ENCODE data around the gene AKAP8L. TPM values are rescaled to one million over a fixed set of nuclear protein-coding genes. Genes with fewer than 3 reads are reported as not detected.

Gene AKAP8L
- total RNA-seq, 4 donors from 2014 or later, result 122 to 272 (median 204) TPM

DNA sequence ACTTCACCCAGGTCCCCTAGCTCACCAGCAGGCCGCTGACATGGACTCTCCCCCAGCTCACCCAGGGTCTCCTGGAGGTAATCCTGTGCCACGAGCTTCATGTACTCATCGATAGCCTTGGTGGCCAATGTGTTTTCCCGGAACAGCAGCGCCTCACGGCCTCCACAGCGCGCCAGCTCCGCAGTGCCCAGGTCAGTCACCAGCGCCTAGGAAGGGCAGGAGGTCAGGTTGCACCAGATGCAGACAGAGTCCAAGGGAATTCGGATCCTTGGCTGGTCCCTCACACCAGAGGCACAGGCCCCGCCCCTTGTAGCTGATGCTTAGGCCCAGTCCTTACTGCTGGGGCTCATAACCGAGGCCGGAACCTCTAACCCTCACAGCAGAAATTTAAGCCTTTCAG is 37.7 kb upstream of the AKAP8L start:
- peaks cover 9% of the 10 kb centered on the region for H3K27me3 ChIP-seq

DNA sequence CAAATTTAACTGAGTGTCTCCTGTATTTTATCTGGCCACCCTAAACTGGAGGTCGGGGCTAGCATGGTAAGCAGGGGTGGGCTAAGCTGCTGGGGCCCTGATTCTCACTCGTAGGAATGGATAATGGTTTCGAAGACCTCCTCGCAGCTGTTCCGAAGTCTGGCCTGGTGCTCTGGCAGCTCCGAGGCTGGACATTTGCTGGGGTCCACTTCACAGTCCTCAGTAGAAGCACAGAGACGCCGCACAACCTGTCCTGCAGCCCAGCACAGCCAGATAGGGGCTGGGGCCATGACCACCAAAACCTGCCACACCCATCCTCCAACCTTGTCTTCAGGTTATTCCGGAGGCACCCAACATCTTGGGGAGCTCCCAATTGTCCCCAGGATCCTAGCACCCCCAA is 37.2 kb upstream of the AKAP8L start:
- DNase-seq, result no peak
- 87 to 91% methylated on average over 8 to 9 of the region's 9 CpGs for WGBS, 2 donors
- Histone ChIP-seq H3K27ac (no peak overlapping the region), H3K4me3 (replicated peaks in 1 of 3) (no peak overlapping the region), H3K9me3 (no peaks in the 10 kb centered on the region), H3K4me1 (peaks cover 9 to 28% of the 10 kb centered on the region in 2 donors), H3K27me3 (peaks cover 9% of the 10 kb centered on the region), H3K36me3 (no peaks in the 10 kb centered on the region)
- intact Hi-C loops (cut with DNase I), result no loop called here
- TF ChIP-seq, protein P1, sequence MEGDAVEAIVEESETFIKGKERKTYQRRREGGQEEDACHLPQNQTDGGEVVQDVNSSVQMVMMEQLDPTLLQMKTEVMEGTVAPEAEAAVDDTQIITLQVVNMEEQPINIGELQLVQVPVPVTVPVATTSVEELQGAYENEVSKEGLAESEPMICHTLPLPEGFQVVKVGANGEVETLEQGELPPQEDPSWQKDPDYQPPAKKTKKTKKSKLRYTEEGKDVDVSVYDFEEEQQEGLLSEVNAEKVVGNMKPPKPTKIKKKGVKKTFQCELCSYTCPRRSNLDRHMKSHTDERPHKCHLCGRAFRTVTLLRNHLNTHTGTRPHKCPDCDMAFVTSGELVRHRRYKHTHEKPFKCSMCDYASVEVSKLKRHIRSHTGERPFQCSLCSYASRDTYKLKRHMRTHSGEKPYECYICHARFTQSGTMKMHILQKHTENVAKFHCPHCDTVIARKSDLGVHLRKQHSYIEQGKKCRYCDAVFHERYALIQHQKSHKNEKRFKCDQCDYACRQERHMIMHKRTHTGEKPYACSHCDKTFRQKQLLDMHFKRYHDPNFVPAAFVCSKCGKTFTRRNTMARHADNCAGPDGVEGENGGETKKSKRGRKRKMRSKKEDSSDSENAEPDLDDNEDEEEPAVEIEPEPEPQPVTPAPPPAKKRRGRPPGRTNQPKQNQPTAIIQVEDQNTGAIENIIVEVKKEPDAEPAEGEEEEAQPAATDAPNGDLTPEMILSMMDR (IDR thresholded peaks at IDR 0.05), result no peak
- no peak for TF ChIP-seq POLR2A (IDR thresholded peaks at IDR 0.05)

More for the DNA sequence above, 37.7 kb upstream of the AKAP8L start:
- intact Hi-C loops (cut with DNase I), result no loop called here
- H3K36me3 ChIP-seq, result no peaks in the 10 kb centered on the region
- no peak overlapping the region for H3K4me3 ChIP-seq (replicated peaks in 1 of 3)
- peaks cover 9 to 28% of the 10 kb centered on the region in 2 donors for H3K4me1 ChIP-seq
- TF ChIP-seq, protein P1 (IDR thresholded peaks at IDR 0.05), result no peak
- no peak for TF ChIP-seq POLR2A (IDR thresholded peaks at IDR 0.05)
- WGBS, 2 donors, result 24 to 36% methylated on average over 8 of the region's 14 CpGs
- no peak overlapping the region for H3K27ac ChIP-seq
- no peak for DNase-seq
- no peaks in the 10 kb centered on the region for H3K9me3 ChIP-seq

DNA sequence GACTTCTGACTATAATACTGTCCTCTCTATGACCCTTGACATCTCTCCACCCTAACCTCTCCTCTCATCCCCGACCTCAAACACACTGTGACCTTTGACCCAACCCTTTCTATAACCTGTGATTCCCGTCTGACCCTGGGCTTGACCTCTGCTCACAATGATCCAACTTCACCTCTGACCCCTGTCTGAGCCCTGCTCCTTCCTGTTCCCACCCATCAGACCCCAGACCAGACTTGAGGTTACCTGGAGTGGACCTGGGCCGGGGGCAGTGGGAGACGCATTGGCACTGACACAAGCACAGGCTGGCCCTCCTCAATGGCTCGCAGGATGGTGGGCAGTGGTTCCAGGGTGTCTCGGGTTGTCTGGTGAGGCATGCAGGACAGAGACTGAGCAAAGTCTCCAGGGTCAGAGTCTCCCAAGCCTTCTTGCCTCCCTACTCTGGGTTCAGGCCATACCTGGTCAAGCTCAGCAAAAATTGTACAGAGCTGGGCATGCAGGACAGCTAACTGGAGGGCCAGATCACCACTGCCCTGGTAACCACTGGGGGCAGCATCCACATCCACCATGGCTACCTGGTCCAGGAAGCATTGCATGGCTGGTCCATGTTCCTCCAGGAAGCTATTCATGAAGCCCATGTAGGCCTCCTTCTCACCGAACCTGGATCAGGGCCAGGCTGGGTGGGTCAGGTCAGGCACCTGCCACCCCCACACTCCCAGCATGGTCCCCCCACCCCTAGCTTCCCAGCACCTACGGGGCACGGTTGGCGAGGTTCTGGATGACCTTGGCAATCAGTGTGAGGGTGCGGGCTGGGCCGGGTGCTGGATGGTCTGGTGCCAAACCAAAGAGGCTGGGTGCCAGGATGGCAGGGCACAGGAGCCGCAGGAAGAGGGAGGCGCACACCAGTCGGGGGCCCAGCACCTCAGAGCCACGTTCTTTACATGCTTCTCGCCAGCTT is 35.4 kb upstream of the AKAP8L start:
- WGBS, 2 donors, result 75 to 89% methylated on average over 6 to 7 of the region's 17 CpGs
- H3K4me3 ChIP-seq (replicated peaks in 1 of 3), result no peak overlapping the region
- H3K27me3 ChIP-seq, result peaks cover 9% of the 10 kb centered on the region
- TF ChIP-seq, protein P1 (IDR thresholded peaks at IDR 0.05), result peak in 1 of 6 experiments; percentile 18
- TF ChIP-seq POLR2A (IDR thresholded peaks at IDR 0.05), result no peak
- no peaks in the 10 kb centered on the region for H3K9me3 ChIP-seq
- intact Hi-C loops (cut with DNase I), result no loop called here
- H3K4me1 ChIP-seq, result peaks cover 11 to 30% of the 10 kb centered on the region in 2 donors
- DNase-seq, result peak; percentile 34 to 52
- no peaks in the 10 kb centered on the region for H3K36me3 ChIP-seq
- no peak overlapping the region for H3K27ac ChIP-seq

DNA sequence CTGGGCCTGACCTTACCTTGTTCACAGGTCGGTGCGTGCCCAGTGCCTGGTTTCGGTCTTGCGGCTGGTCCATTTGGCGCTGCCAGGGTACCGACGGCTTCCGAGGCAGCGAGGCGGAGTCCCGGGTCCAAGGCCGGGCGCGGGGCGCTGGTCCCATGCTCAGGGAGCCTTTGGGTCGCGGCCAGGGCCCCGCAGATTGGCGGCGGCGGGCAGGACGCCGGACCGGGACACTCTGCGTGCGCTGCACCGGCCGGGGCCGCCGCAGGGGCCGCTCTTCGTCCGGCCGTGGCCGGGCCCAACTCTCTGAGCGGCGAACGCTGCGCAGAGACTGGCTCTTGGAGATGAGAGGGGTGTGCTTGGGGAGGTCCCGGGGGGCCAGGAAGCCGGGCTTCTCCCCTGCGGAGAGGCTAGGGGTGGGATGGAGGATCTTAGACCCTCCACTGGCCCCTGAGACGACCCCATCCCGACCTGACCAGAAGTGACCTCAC is 34.3 kb upstream of the AKAP8L start:
- no peaks in the 10 kb centered on the region for H3K36me3 ChIP-seq
- peak overlapping the region in 1 of 3 donors; percentile 25 for H3K4me3 ChIP-seq (replicated peaks in 1 of 3)
- intact Hi-C loops (cut with DNase I), result no loop called here
- H3K4me1 ChIP-seq, result peaks cover 16 to 36% of the 10 kb centered on the region in 2 donors
- no peaks in the 10 kb centered on the region for H3K9me3 ChIP-seq
- WGBS, 2 donors, result 12 to 19% methylated on average over 5 of the region's 44 CpGs
- TF ChIP-seq, protein P1 (IDR thresholded peaks at IDR 0.05), result peak in 3 of 6 experiments; percentile 17 to 47 (median 27)
- no peak for TF ChIP-seq POLR2A (IDR thresholded peaks at IDR 0.05)
- H3K27me3 ChIP-seq, result peaks cover 9% of the 10 kb centered on the region
- peak in 1 of 2 donors; percentile 22 for DNase-seq
- peak overlapping the region in 1 of 3 donors; percentile 26 for H3K27ac ChIP-seq
